ENCODE data around the gene MYOF. TPM values are rescaled to one million over a fixed set of nuclear protein-coding genes. Genes with fewer than 3 reads are reported as not detected.

Gene MYOF
- total and polyA plus RNA-seq, 7 donors: 0.70 to 9.4 (median 4.2) TPM

GRCh38 chr10:93403152-93404047 is 78.7 kb downstream of the MYOF start:
- intact Hi-C loops (cut with DNase I): no loop called here
- WGBS, 3 donors: 84 to 89% (median 88%) methylated on average over 1 of the region's 1 CpG
- H3K27ac ChIP-seq: no peak overlapping the region

GRCh38 chr10:93402192-93402591 is 79.9 kb downstream of the MYOF start:
- no peak for ATAC-seq
- H3K4me3 ChIP-seq: no peak overlapping the region
- H3K4me1 ChIP-seq: no peaks in the 10 kb centered on the region
- H3K36me3 ChIP-seq (ENCODE audit: insufficient read depth in 1 of 2, low read depth in 1 of 2): peaks cover 0 to 6% of the 10 kb centered on the region in 2 donors
- H3K27me3 ChIP-seq (ENCODE audit: insufficient read depth in 3 of 3, low read length in 2 of 3): no peaks in the 10 kb centered on the region
- no peak overlapping the region for H3K27ac ChIP-seq
- H3K9me3 ChIP-seq: no peaks in the 10 kb centered on the region
- intact Hi-C loops (cut with DNase I): no loop called here
- TF ChIP-seq CTCF (IDR thresholded peaks at IDR 0.05): no peak
- DNase-seq: no peak
- WGBS, 3 donors: 68 to 76% (median 75%) methylated on average over 6 of the region's 6 CpGs

More at GRCh38 chr10:93403152-93404047, 78.7 kb downstream of the MYOF start:
- H3K4me3 ChIP-seq: no peak overlapping the region
- H3K36me3 ChIP-seq (ENCODE audit: insufficient read depth in 1 of 2, low read depth in 1 of 2): peaks cover 0 to 5% of the 10 kb centered on the region in 2 donors
- no peak for ATAC-seq
- DNase-seq: no peak
- H3K4me1 ChIP-seq: no peaks in the 10 kb centered on the region
- TF ChIP-seq CTCF (IDR thresholded peaks at IDR 0.05): no peak
- no peaks in the 10 kb centered on the region for H3K27me3 ChIP-seq (ENCODE audit: insufficient read depth in 3 of 3, low read length in 2 of 3)
- H3K9me3 ChIP-seq: no peaks in the 10 kb centered on the region

- Histone ChIP-seq H3K9me3 (no peaks in the 10 kb centered on the region), H3K27ac (no peak overlapping the region), H3K4me3 (no peak overlapping the region), H3K27me3 (ENCODE audit: insufficient read depth in 3 of 3, low read length in 2 of 3) (no peaks in the 10 kb centered on the region), H3K4me1 (no peaks in the 10 kb centered on the region), H3K36me3 (ENCODE audit: insufficient read depth in 1 of 2, low read depth in 1 of 2) (peaks cover 0 to 6% of the 10 kb centered on the region in 2 donors)
- DNase-seq (no peak), ATAC-seq (no peak)
- WGBS, 3 donors: 82 to 88% (median 87%) methylated on average over 3 of the region's 3 CpGs
- no peak for TF ChIP-seq CTCF (IDR thresholded peaks at IDR 0.05)
- intact Hi-C loops (cut with DNase I): no loop called here
Observed at GRCh38 chr10:93398528-93398927, 83.6 kb downstream of the MYOF start.

GRCh38 chr10:93397020-93397419 is 85.1 kb downstream of the MYOF start:
- 75 to 76% (median 76%) methylated on average over 6 of the region's 6 CpGs for WGBS, 3 donors
- intact Hi-C loops (cut with DNase I): no loop called here
- TF ChIP-seq CTCF (IDR thresholded peaks at IDR 0.05): no peak
- Histone ChIP-seq H3K27me3 (ENCODE audit: insufficient read depth in 3 of 3, low read length in 2 of 3) (no peaks in the 10 kb centered on the region), H3K4me3 (no peak overlapping the region), H3K36me3 (ENCODE audit: insufficient read depth in 1 of 2, low read depth in 1 of 2) (peaks cover 0 to 6% of the 10 kb centered on the region in 2 donors), H3K4me1 (no peaks in the 10 kb centered on the region), H3K27ac (no peak overlapping the region), H3K9me3 (no peaks in the 10 kb centered on the region)
- DNase-seq: no peak
- no peak for ATAC-seq

Measured in psoas muscle (tissue), 8 donors.